C1 segment of cervical spinal cord (tissue), 14 donors: ENCODE data around the gene FOXN3.
"Not testable (repeated sequence)": the region's sequence is repeated elsewhere in the genome, so short reads cannot be mapped to it uniquely, and the experiment has no call there.

ENCODE experiments used
- DNase-seq, 14 donors: peaks; one replicate each; lab custom pipeline; 2025; lab: John Stamatoyannopoulos, UW

Gene FOXN3

DNA sequence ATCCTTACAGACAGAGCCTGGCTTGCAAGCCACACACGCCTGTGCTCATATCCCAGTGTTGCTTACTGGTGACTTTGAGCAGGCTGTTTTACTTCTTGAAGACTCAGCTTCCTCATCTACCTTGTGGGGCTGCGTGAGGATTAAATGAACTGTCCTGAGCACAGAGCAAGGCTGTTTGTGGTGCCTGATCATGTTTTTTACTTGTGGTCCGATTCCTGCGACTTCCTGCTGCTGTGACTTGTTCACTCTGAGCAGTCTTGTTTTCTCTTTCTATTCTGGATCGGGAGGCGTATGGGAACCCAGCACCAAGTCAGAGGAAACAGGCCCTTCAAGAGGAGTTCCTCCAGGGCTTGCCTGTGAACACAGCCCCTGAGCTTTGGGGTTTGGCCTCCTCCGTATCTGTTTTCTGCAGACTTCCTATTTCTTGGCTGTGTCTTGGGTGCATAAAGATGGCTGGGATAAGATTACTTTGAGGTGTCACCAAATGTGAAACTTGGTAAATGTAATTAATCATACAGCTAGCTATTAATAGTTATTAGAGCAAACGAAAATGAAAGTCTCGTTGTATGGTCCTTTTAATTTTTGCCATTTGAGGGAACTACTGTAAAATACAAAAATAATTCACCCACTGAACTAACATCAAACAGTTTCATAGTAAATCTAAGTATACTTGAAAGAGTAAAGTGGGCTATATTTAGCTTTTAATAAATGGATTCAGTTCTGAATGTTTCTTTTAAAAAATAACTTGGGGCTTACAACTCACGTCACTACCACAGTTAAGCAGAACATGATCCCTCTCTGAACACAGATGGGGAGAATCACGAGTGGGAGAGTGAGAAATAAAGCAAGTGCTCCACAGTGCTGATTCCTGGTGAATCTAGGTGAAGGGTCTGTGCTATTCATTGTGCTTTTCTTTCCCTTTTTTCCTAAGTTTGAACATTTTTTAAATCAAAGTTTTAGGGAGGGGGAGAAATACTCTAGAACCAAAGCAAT lies 251.5 kb downstream of the FOXN3 start:
- DNase-seq = peak in 2 of 14 donors; percentile 15 to 25

GRCh38 chr14:89164168-89165073 lies 252.6 kb downstream of the FOXN3 start:
- no peak for DNase-seq

- no peak for DNase-seq
These were observed 253.9 kb downstream of the FOXN3 start for GRCh38 chr14:89163031-89163636.

GRCh38 chr14:89162586-89162985 lies 254.4 kb downstream of the FOXN3 start:
- DNase-seq = no peak

DNA sequence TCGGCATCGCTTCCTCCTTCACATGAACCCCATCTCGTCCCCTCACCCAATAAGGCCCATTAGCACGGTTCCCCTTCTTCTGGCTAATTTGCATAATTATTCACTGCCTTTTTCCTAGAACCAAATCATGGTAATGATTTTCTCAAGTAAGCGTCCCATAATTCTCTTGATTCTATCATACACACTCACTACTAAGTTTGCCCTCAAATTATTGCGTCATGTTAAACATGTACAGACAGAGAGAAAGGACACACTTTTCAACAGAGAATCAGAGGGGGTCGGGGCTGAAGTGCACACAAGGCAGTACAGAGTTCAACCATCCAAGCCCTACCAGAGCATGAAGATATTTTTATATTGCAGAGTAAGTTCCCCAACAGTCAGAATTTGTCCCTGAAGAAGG lies 256.6 kb downstream of the FOXN3 start:
- no peak for DNase-seq

GRCh38 chr14:89158701-89159100 lies 258.3 kb downstream of the FOXN3 start:
- DNase-seq = no peak

DNA sequence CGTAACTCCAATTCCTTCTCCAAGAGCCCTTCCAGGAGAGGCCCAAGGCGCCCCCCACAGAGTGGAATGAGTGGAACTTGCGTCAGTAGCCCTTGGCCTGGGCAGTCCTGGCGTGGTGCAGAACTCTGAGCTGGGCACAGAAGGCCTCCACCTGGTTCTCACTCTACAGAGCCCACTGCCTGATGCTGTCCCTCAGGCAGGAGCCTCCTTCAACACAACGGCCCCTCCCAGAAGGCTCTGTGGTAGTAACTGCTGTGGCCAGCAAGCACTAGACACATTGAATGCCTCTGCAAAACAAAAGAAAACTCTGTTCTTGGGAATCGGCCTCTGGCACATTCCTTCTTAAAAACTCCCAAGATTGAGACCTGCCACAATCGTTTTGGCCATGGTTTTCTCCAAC lies 258.9 kb downstream of the FOXN3 start:
- not testable (repeated sequence) for DNase-seq

GRCh38 chr14:89155491-89155890 lies 261.5 kb downstream of the FOXN3 start:
- DNase-seq = no peak

DNA sequence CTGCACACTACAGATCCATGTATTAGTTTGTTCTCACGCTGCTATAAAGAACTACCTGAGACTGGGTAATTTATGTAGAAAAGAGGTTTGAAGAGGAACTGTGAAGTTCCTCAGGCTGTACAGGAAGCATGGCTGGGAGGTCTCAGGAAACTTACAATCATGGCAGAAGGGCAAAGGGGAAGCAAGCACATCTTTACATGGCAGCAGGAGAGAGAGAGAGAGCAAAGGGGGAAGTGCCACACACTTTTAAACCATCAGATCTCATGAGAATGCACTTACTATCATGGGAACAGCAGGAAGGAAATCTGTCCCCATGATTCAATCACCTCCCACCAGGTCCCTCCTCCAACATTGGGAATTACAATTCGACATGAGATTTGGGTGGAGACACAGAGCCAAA lies 265.3 kb downstream of the FOXN3 start:
- DNase-seq = not testable (repeated sequence)

GRCh38 chr14:89146274-89146673 lies 270.8 kb downstream of the FOXN3 start:
- DNase-seq = no peak

DNA sequence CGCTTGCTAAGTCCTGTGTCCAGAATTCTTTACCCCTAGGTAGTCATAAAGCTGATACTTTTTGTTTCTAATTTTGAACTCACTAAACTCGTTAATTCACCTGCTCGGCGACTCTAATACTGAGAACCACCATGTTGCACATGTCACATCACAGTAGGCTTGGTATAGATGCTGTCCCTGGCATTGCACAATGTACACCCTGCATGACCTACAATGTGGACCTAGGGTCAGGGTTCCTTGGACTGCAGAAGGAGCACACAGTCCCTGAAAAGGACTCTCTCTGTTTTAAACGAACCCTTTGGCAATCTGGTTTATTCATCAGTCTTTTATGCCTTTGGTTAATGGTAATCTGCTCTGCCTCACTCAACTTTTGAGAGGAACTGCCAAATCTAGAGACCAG lies 272.4 kb downstream of the FOXN3 start:
- no peak for DNase-seq

- DNase-seq = no peak
These were observed 273.0 kb downstream of the FOXN3 start for GRCh38 chr14:89144066-89144465.

- DNase-seq = no peak
These were observed 273.4 kb downstream of the FOXN3 start for GRCh38 chr14:89143595-89143994.

DNA sequence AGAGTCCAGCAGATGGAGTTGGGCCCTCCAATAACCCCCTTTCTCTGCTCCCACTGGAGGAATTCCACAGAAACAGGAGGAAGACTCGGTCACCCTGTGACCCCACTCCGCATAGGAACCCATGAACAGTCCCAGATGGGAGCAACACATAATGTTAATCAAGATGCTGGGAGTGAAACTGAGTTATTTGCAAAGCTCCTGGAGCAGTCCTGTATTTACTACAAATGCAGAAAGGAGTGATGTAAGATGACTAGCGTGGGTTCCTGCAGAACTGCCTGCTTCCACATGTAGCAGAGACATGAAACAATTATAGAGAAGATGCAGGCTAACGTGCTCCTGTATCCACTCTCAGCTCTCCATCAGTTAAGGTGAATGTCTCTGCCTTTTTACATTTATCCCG lies 274.7 kb downstream of the FOXN3 start:
- no peak for DNase-seq

GRCh38 chr14:89141862-89142261 lies 275.2 kb downstream of the FOXN3 start:
- DNase-seq = no peak

GRCh38 chr14:89140326-89140725 lies 276.7 kb downstream of the FOXN3 start:
- no peak for DNase-seq

DNA sequence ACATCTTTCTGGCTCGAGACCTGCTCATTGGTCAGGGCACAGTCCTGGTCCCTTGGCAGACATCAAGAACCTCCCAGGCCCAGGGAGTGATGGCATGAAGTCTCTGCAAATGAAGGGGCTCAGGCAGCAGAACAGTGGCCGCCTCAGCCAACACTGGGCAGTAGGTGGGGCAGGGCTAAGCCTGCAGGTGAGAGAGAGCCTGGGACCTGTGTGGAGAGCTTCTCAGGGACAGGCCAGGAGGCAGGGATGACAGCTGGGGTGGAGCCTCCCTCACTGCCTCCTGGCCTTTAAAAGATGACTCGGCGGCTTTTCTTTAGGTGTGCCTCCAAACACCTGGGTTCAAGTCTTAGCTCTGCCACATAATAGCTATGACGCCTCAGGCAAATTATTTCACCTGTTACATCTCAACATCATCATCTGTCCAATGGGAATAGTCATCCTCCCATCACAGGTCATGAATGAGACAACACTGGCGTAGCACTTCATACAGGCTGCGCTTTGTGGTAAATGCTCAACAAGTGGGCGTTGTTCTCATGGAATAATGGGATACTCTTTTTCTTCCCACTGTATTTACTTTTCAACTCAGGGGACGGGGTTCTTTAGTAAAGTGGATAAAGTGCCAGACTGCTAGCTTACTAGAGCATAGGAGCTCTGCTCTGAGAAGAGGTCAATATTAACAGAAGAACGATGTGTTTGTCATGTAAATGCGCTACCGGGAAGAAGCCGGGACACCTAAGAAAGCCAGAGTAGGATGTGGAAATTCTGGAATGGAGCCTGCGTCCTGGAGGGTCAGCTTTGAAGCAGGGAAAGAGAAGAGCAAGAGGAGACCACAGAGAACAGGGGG lies 277.4 kb downstream of the FOXN3 start:
- no peak for DNase-seq

GRCh38 chr14:89138846-89139245 lies 278.2 kb downstream of the FOXN3 start:
- no peak for DNase-seq

DNA sequence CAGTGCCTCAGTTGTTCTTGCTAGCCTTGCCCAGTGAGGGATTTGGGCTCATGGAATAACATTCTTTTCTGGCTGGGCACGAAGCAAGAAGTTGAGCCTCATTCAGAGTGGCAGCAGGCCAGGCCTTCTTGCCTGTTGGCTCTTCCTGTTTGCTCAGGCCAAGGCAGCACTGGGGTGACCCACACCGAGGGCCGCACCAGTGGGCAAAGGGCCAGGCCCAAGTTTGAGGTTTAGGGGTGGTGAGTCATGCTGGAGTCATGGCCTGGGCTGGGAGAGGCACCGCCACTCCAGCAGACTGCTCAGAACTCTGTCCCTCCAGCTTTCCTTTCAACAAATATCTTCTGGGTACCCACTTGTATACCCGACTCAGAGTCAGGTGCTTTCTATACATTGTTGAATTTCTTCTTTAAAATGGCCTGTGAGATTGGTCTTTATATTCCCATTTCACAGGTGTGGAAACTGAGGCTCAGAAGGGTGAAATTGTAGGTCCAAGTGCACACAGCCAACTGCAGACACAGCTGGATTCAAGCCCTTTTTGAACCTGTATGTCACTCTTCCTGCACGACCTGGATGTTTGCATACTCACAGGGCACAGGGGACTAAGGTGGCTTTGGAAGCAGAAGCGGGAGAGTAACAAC lies 279.4 kb downstream of the FOXN3 start:
- DNase-seq = peak in 1 of 14 donors; percentile 27

DNA sequence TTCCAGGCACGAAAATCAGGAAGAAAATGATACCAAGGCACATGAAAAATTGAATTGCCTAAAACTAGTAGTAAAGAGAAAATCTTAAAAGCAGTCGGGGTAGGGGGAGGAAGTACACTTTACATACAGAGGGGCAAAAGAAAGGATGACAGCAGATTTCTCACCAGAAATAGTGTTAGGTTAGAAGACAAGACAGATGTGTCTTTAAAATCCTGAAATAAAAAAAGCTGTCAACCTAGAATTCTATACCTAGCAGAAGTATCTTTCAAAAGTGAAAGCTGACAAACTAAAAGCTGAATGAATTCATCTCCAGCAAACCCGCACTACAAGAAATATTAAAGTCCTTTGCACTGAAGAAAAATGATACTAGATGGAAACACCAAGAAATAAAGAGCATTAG lies 280.4 kb downstream of the FOXN3 start:
- DNase-seq = no peak
